HCT116 (cell line): Measurements from ENCODE around the gene MMP23B. TPM values are rescaled to one million over a fixed set of nuclear protein-coding genes. Genes with fewer than 3 reads are reported as not detected.

ENCODE experiments used
- ATAC-seq: fragments of 200-7000 bp; cut with Tn5 transposase; 2 replicates; pipeline ENCODE4 v1.9.1; 2020; ENCODE audit warnings: mild to moderate bottlenecking, moderate library complexity
- BruUV-seq: library from RNA; stranded (reverse); fragments of 400-500 nt; replicated peaks from 2 replicates; lab custom pipeline; 2021; lab: Mats Ljungman, UMichigan
- CTCF ChIA-PET: fragments of 300-600 bp; sonication (Branson Sonifier 250); formaldehyde crosslinking; loops from one replicate; lab custom pipeline; 2021; ENCODE audit warnings: antibody characterized with exemption; lab: Charles Lee
- POLR2A ChIA-PET: fragments of 300-600, 350-600 bp; sonication (Branson Sonifier 250); formaldehyde crosslinking; loops from one replicate; lab custom pipeline; 2021; ENCODE audit warnings: antibody characterized with exemption; lab: Charles Lee
- RAD21 ChIA-PET, 2 experiments: fragments of 300-600 bp; sonication (Branson Sonifier 250); formaldehyde crosslinking; loops; one replicate each; lab custom pipeline; 2023; ENCODE audit warnings: low total read pairs in 2 of 2; ENCODE audit not compliant: uncharacterized antibody in 2 of 2, unreplicated experiment in 2 of 2, low non-redundant PET in 1 of 2; lab: Charles Lee
- DNase-seq: peaks from one replicate; pipeline ENCODE4 v3.0.0-alpha.2; 2010; ENCODE audit warnings: low read depth, low spot score
- H2AFZ ChIP-seq: fragments of 200-600 bp; shearing (Covaris generic), sonication (generic); 2 replicates; pipeline ENCODE4 v1.6.1; 2017; ENCODE audit warnings: low read depth, mixed run types, mixed read lengths, antibody characterized with exemption, low read length; ENCODE audit not compliant: poor library complexity, severe bottlenecking
- H3K27ac ChIP-seq: 2 replicates; pipeline ENCODE4 v1.5.1; 2012; ENCODE audit warnings: low read depth, low read length
- H3K27me3 ChIP-seq: fragments of 200-600 bp; sonication (generic); 2 replicates; pipeline ENCODE4 v1.6.1; 2016; ENCODE audit warnings: mixed run types, low read length, mixed read lengths; ENCODE audit not compliant: insufficient read depth
- H3K36me3 ChIP-seq, 2 experiments: fragments of 200-500 bp in 1 of 2; fragments of 200-600 bp in 1 of 2; sonication (Bioruptor generic) in 1 of 2; sonication (generic) in 1 of 2; 2 replicates each; pipeline versions ENCODE4 v1.5.1 to v1.6.1; 2014 to 2016; ENCODE audit warnings: low read length in 2 of 2, inconsistent platforms in 1 of 2, mixed read lengths in 1 of 2, mixed run types in 1 of 2; ENCODE audit not compliant: insufficient read depth in 2 of 2, control insufficient read depth in 1 of 2
- H3K4me1 ChIP-seq, 2 experiments: fragments of 200-600 bp in 1 of 2; sonication (generic) in 1 of 2; 2 replicates each; pipeline versions ENCODE4 v1.5.1 to v1.6.1; 2012 to 2017; ENCODE audit warnings: low read length in 2 of 2, inconsistent platforms in 1 of 2, mild to moderate bottlenecking in 1 of 2, mixed read lengths in 1 of 2, mixed run types in 1 of 2, moderate library complexity in 1 of 2; ENCODE audit not compliant: insufficient read depth in 2 of 2, control insufficient read depth in 1 of 2
- H3K4me2 ChIP-seq: fragments of 200-600 bp; sonication (generic); 2 replicates; pipeline ENCODE4 v1.6.1; 2017; ENCODE audit warnings: mixed run types, low read length, mixed read lengths
- H3K4me3 ChIP-seq, 2 experiments: fragments of 200-600 bp in 1 of 2; sonication (generic) in 1 of 2; replicated peaks in 1 of 2; 2 replicates each; pipeline ENCODE4 v1.5.1; 2011 to 2016; ENCODE audit warnings: low read length in 2 of 2, control low read depth in 1 of 2, low read depth in 1 of 2, mild to moderate bottlenecking in 1 of 2, mixed read lengths in 1 of 2, mixed run types in 1 of 2
- H3K79me2 ChIP-seq: fragments of 200-600 bp; sonication (generic); 2 replicates; pipeline ENCODE4 v1.6.1; 2017; ENCODE audit warnings: mild to moderate bottlenecking, mixed run types, low read length, moderate library complexity, mixed read lengths; ENCODE audit not compliant: insufficient read depth
- H3K9ac ChIP-seq: fragments of 200-600 bp; sonication (generic); 2 replicates; pipeline ENCODE4 v1.6.1; 2016; ENCODE audit warnings: low read length, mixed read lengths
- H3K9me2 ChIP-seq: fragments of 200-600 bp; sonication (generic), shearing (Covaris generic); 2 replicates; pipeline ENCODE4 v1.6.1; 2017; ENCODE audit warnings: mixed run types, mild to moderate bottlenecking, moderate library complexity; ENCODE audit not compliant: insufficient read depth
- H3K9me3 ChIP-seq, 2 experiments: fragments of 200-500 bp in 1 of 2; fragments of 200-600 bp in 1 of 2; sonication (Bioruptor generic) in 1 of 2; sonication (generic) in 1 of 2; 2 replicates each; pipeline ENCODE4 v1.6.1; 2014 to 2017; ENCODE audit warnings: low read length in 2 of 2, mixed read lengths in 2 of 2, inconsistent platforms in 1 of 2, low read depth in 1 of 2, mild to moderate bottlenecking in 1 of 2, mixed run types in 1 of 2, moderate library complexity in 1 of 2; ENCODE audit not compliant: control insufficient read depth in 1 of 2, insufficient read depth in 1 of 2
- H4K20me1 ChIP-seq: fragments of 200-600 bp; sonication (generic), shearing (Covaris generic); 2 replicates; pipeline ENCODE4 v1.6.1; 2017; ENCODE audit warnings: mixed run types, mild to moderate bottlenecking, moderate library complexity; ENCODE audit not compliant: insufficient read depth
- ATF3 ChIP-seq: IDR thresholded peaks from 2 replicates; pipeline ENCODE4 v1.6.1; 2012
- CBX3 ChIP-seq: IDR thresholded peaks from 2 replicates; pipeline ENCODE4 v1.6.1; 2012; ENCODE audit warnings: low read depth
- CEBPB ChIP-seq: IDR thresholded peaks from 2 replicates; pipeline ENCODE4 v1.6.1; 2012; ENCODE audit warnings: low read depth
- EGR1 ChIP-seq: IDR thresholded peaks from 2 replicates; pipeline ENCODE4 v1.6.1; 2012; ENCODE audit warnings: low read depth
- EZH2phosphoT487 ChIP-seq: fragments of 200-600 bp; IDR thresholded peaks from 2 replicates; pipeline ENCODE4 v1.6.1; 2018; ENCODE audit warnings: antibody characterized with exemption, borderline replicate concordance
- FOSL1 ChIP-seq: IDR thresholded peaks from 2 replicates; pipeline ENCODE4 v1.6.1; 2012; ENCODE audit warnings: low read depth
- JUND ChIP-seq: IDR thresholded peaks from 2 replicates; pipeline ENCODE4 v1.6.1; 2012
- MAX ChIP-seq: IDR thresholded peaks from 2 replicates; pipeline ENCODE4 v1.6.1; 2012
- POLR2AphosphoS5 ChIP-seq: IDR thresholded peaks from 2 replicates; pipeline ENCODE4 v1.6.1; 2011; ENCODE audit warnings: mild to moderate bottlenecking, low read depth, low read length, moderate library complexity
- RAD21 ChIP-seq: IDR thresholded peaks from 2 replicates; pipeline ENCODE4 v1.6.1; 2012; ENCODE audit warnings: low read depth, mild to moderate bottlenecking
- REST ChIP-seq: IDR thresholded peaks from 2 replicates; pipeline ENCODE4 v1.6.1; 2012; ENCODE audit warnings: low read depth
- SIN3A ChIP-seq: IDR thresholded peaks from 2 replicates; pipeline ENCODE4 v1.6.1; 2012; ENCODE audit warnings: low read depth
- SP1 ChIP-seq: IDR thresholded peaks from 2 replicates; pipeline ENCODE4 v1.6.1; 2012; ENCODE audit warnings: low read depth
- SRF ChIP-seq: IDR thresholded peaks from 2 replicates; pipeline ENCODE4 v1.6.1; 2012; ENCODE audit warnings: low read depth
- YY1 ChIP-seq: IDR thresholded peaks from 2 replicates; pipeline ENCODE4 v1.6.1; 2011; ENCODE audit warnings: low read length, low read depth, moderate library complexity, mild to moderate bottlenecking; ENCODE audit not compliant: insufficient replicate concordance; ENCODE audit errors: extremely low read depth
- ZBTB33 ChIP-seq: IDR thresholded peaks from 2 replicates; pipeline ENCODE4 v1.6.1; 2011; ENCODE audit warnings: mild to moderate bottlenecking, low read length, moderate library complexity; ENCODE audit not compliant: insufficient replicate concordance; ENCODE audit errors: extremely low read depth
- intact Hi-C: fragments of 100-400 bp; cut with micrococcal nuclease; formaldehyde crosslinking; loops from 2 replicates; pipeline ENCODE4 v1.10.0; 2022
- total RNA-seq: library from RNA; stranded (reverse); gene quantifications from one replicate; pipeline ENCODE4 v1.2.1, GENCODE V29; 2021; ENCODE audit not compliant: unreplicated experiment

The MMP23B gene
- total RNA-seq, 1 experiment from 2014 or later, result 8.7 TPM

- no peaks in the 10 kb centered on the region for H3K9me2 ChIP-seq
- H3K9me3 ChIP-seq, result no peaks in the 10 kb centered on the region
- ChIA-PET RAD21 (no interaction called here), POLR2A (interaction anchor here (1.4 kb wide), 1 partner anchor 11 kb away, joined by 3 read pairs; the partner anchor contains the start of gene MIB2), CTCF (no interaction called here)
- peaks cover 13% of the 10 kb centered on the region; the same call in 1 of the 2 replicates for H3K79me2 ChIP-seq
- H3K27me3 ChIP-seq, result no peaks in the 10 kb centered on the region
- no peak overlapping the region for H3K4me3 ChIP-seq
- H4K20me1 ChIP-seq, result no peaks in the 10 kb centered on the region
- no peak overlapping the region for H2AFZ ChIP-seq
- H3K4me1 ChIP-seq, result peaks cover 4 to 38% of the 10 kb centered on the region in 2 experiments
- H3K4me2 ChIP-seq, result no peak overlapping the region; the same call in 1 of the 2 replicates
- H3K27ac ChIP-seq, result peak overlapping the region; percentile 29; the same call in 1 of the 2 replicates
- intact Hi-C loops, result no loop called here
- DNase-seq (no peak), ATAC-seq (no peak)
- BruUV-seq, result no TSS peak
- no peak overlapping the region for H3K9ac ChIP-seq
- TF ChIP-seq YY1, result no peak
- TF ChIP-seq SRF, result no peak
- TF ChIP-seq CEBPB, result no peak
- TF ChIP-seq EZH2phosphoT487, result no peak
- TF ChIP-seq ZBTB33, result no peak
- TF ChIP-seq POLR2AphosphoS5, result no peak
- no peak for TF ChIP-seq FOSL1
- TF ChIP-seq RAD21, result no peak
- no peak for TF ChIP-seq MAX
- no peak for TF ChIP-seq SP1
- TF ChIP-seq ATF3, result no peak
- no peak for TF ChIP-seq CBX3
- no peak for TF ChIP-seq EGR1
- TF ChIP-seq SIN3A, result no peak
- no peak for TF ChIP-seq JUND
- no peak for TF ChIP-seq REST
- H3K36me3 ChIP-seq, result no peaks in the 10 kb centered on the region
Observed at GRCh38 chr1:1625824-1626206, 6.2 kb upstream of the MMP23B start.
